H1 (cell line): ENCODE data around the gene OPCML. TPM values are rescaled to one million over a fixed set of nuclear protein-coding genes. Genes with fewer than 3 reads are reported as not detected.

ENCODE experiments used
- BACH1 ChIP-seq: IDR thresholded peaks from 2 replicates; pipeline ENCODE4 v1.6.1; 2012; ENCODE audit warnings: low read length, improper control_type of control experiment
- NANOG ChIP-seq: IDR thresholded peaks from 2 replicates; pipeline ENCODE4 v1.6.1; 2011; ENCODE audit warnings: low read length, low read depth, mild to moderate bottlenecking, inconsistent platforms; ENCODE audit not compliant: insufficient read depth, poor library complexity, severe bottlenecking
- SIRT6 ChIP-seq: IDR thresholded peaks from one replicate; pipeline ENCODE4 v1.7.1; 2012; ENCODE audit warnings: low read length, inconsistent platforms
- TCF12 ChIP-seq: IDR thresholded peaks from 2 replicates; pipeline ENCODE4 v1.6.1; 2011; ENCODE audit warnings: low read depth, mild to moderate bottlenecking, low read length
- polyA plus RNA-seq, 7 experiments: library from polyadenylated mRNA; depleted of rRNA in 3 of 7; stranded (reverse) in 5 of 7; unstranded in 2 of 7; fragments of >200 nt in 5 of 7; fragments of 200-250 nt in 2 of 7; gene quantifications; 1 replicate in 5 of 7; 2 replicates in 1 of 7; 4 replicates in 1 of 7; pipeline versions ENCODE4 v1.2.1 to v1.2.3, GENCODE V29; 2011 to 2013; ENCODE audit warnings: missing spikeins in 2 of 7, mixed read lengths in 2 of 7
- total RNA-seq: library from RNA; stranded (reverse); fragmentation: NEBNext Ultra II Directional; extraction: Animal tissue kit (Norgen Biotek cat#: 25700); gene quantifications from 2 replicates; pipeline ENCODE4 v1.2.1, GENCODE V29; 2021
- TF ChIP-seq, protein P1 (sequence below): fragments of 300-600 bp; sonication (generic); IDR thresholded peaks from 2 replicates; pipeline ENCODE4 v1.7.1; 2012; ENCODE audit warnings: low read length, moderate library complexity, mild to moderate bottlenecking, inconsistent platforms; ENCODE audit not compliant: insufficient replicate concordance
- TF ChIP-seq, protein P2 (sequence below): IDR thresholded peaks from 2 replicates; pipeline ENCODE4 v1.6.1; 2012; ENCODE audit warnings: inconsistent platforms

Gene OPCML
- total and polyA plus RNA-seq, 2 of the 8 experiments (the other 6 are each of a cell fraction or from before 2014, with no cell fraction given): 2.3 to 3.1 TPM

DNA sequence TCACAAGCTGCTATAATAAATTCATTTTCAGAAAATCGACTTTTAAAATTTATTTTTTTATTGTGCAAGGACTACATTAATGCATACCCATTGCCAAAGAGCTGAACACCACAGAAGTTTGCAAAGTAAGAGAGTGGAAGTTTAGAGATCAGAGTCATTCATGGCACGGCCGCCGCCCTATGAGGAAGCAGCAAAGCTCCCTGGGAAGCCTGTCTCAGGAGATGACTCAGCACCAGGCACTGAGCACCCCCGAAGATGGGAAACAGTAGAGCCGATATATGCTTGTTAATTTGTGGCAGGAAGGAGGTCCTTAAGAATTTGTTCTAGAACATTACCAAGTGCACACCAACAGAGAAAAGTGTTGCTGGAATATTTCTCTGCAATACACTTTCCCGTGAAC lies 693.7 kb downstream of the OPCML start (continued):
- TF ChIP-seq, protein P1, sequence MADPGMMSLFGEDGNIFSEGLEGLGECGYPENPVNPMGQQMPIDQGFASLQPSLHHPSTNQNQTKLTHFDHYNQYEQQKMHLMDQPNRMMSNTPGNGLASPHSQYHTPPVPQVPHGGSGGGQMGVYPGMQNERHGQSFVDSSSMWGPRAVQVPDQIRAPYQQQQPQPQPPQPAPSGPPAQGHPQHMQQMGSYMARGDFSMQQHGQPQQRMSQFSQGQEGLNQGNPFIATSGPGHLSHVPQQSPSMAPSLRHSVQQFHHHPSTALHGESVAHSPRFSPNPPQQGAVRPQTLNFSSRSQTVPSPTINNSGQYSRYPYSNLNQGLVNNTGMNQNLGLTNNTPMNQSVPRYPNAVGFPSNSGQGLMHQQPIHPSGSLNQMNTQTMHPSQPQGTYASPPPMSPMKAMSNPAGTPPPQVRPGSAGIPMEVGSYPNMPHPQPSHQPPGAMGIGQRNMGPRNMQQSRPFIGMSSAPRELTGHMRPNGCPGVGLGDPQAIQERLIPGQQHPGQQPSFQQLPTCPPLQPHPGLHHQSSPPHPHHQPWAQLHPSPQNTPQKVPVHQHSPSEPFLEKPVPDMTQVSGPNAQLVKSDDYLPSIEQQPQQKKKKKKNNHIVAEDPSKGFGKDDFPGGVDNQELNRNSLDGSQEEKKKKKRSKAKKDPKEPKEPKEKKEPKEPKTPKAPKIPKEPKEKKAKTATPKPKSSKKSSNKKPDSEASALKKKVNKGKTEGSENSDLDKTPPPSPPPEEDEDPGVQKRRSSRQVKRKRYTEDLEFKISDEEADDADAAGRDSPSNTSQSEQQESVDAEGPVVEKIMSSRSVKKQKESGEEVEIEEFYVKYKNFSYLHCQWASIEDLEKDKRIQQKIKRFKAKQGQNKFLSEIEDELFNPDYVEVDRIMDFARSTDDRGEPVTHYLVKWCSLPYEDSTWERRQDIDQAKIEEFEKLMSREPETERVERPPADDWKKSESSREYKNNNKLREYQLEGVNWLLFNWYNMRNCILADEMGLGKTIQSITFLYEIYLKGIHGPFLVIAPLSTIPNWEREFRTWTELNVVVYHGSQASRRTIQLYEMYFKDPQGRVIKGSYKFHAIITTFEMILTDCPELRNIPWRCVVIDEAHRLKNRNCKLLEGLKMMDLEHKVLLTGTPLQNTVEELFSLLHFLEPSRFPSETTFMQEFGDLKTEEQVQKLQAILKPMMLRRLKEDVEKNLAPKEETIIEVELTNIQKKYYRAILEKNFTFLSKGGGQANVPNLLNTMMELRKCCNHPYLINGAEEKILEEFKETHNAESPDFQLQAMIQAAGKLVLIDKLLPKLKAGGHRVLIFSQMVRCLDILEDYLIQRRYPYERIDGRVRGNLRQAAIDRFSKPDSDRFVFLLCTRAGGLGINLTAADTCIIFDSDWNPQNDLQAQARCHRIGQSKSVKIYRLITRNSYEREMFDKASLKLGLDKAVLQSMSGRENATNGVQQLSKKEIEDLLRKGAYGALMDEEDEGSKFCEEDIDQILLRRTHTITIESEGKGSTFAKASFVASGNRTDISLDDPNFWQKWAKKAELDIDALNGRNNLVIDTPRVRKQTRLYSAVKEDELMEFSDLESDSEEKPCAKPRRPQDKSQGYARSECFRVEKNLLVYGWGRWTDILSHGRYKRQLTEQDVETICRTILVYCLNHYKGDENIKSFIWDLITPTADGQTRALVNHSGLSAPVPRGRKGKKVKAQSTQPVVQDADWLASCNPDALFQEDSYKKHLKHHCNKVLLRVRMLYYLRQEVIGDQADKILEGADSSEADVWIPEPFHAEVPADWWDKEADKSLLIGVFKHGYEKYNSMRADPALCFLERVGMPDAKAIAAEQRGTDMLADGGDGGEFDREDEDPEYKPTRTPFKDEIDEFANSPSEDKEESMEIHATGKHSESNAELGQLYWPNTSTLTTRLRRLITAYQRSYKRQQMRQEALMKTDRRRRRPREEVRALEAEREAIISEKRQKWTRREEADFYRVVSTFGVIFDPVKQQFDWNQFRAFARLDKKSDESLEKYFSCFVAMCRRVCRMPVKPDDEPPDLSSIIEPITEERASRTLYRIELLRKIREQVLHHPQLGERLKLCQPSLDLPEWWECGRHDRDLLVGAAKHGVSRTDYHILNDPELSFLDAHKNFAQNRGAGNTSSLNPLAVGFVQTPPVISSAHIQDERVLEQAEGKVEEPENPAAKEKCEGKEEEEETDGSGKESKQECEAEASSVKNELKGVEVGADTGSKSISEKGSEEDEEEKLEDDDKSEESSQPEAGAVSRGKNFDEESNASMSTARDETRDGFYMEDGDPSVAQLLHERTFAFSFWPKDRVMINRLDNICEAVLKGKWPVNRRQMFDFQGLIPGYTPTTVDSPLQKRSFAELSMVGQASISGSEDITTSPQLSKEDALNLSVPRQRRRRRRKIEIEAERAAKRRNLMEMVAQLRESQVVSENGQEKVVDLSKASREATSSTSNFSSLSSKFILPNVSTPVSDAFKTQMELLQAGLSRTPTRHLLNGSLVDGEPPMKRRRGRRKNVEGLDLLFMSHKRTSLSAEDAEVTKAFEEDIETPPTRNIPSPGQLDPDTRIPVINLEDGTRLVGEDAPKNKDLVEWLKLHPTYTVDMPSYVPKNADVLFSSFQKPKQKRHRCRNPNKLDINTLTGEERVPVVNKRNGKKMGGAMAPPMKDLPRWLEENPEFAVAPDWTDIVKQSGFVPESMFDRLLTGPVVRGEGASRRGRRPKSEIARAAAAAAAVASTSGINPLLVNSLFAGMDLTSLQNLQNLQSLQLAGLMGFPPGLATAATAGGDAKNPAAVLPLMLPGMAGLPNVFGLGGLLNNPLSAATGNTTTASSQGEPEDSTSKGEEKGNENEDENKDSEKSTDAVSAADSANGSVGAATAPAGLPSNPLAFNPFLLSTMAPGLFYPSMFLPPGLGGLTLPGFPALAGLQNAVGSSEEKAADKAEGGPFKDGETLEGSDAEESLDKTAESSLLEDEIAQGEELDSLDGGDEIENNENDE: no peak
- TF ChIP-seq, protein P2, sequence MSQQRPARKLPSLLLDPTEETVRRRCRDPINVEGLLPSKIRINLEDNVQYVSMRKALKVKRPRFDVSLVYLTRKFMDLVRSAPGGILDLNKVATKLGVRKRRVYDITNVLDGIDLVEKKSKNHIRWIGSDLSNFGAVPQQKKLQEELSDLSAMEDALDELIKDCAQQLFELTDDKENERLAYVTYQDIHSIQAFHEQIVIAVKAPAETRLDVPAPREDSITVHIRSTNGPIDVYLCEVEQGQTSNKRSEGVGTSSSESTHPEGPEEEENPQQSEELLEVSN: no peak
- no peak for TF ChIP-seq SIRT6
- no peak for TF ChIP-seq BACH1
- TF ChIP-seq NANOG: no peak
- no peak for TF ChIP-seq TCF12
